NCI-H146 treated with DMSO at 0.1 percent for 48 hours (cell line): Measurements from ENCODE around the gene PHOX2A.

ENCODE experiments used
- DNase-seq: peaks from one replicate; lab custom pipeline; 2025; ENCODE audit not compliant: unreplicated experiment; lab: John Stamatoyannopoulos, UW

The PHOX2A gene

GRCh38 chr11:72250661-72251464 is 6.9 kb upstream of the PHOX2A start:
- DNase-seq = no peak

GRCh38 chr11:72249961-72250360 is 6.0 kb upstream of the PHOX2A start:
- no peak for DNase-seq

DNA sequence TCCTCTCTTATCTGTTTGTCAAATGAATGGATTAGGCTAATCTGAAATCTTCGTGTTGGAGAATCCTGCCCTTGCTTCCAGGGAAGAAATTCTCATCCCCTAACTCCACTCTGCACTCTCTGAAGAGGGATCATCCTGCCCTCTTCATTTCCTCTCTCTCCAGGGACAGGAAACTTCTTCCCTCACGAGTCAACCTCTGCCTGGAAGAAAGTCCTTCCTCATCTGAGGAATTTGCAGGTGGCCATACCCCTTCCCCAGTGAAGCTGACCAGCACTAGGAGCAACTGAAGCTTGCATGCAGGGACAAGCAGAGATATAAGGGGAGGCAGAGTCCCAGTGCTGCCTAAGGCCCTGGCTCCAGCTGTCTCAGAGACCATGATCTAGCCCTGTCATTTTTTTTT is 3.6 kb upstream of the PHOX2A start:
- no peak for DNase-seq

- DNase-seq = no peak
Observed at GRCh38 chr11:72245263-72245816, 1.4 kb upstream of the PHOX2A start.

- no peak for DNase-seq
Observed at GRCh38 chr11:72244361-72245262, 636 bp upstream of the PHOX2A start.

DNA sequence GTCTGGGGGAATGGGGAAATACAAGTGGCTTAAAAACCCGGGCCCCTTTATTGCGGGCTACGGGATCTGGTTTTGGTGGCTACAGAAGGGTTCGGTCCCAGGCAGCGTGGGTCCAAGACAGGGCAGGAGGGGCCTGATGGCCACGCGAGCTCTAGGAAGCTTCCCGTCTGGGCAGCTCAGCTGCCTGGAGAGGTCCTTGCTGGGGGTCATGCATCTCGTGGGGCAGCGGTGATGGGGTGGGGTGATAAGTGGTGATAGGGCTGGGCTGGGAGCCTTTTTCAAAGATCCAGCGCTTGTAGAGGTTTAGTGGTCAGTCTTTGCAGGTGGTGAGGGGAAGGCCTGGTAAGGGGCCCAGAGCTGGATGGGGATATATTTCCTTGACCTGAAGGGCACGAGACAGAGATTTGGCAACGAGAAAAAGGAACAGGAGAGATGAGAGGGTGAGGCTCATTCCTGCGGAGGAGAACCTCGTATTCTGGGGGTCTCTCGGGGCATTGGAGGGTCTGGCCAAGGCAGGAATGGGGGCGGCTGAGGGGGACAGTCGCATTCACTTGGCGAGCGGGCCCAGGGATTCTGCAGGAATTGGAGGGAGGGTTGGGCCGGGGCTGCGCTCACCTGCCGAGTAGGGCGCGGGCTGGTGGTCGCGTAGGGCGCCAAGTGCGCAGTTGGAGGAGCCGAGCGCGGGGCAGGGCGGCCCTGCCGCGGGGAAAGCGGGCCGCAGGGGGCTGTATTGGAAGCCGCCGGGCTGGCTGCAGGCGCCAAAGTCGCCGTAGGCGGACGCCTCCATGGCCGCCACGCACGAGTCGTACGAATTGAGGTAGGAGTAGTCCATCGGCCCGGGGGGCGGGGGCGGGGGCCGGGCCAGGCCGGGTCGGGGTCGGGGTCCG is 560 bp downstream of the PHOX2A start:
- no peak for DNase-seq

GRCh38 chr11:72242141-72242540 is 1.8 kb downstream of the PHOX2A start:
- no peak for DNase-seq

- DNase-seq = no peak
Observed at GRCh38 chr11:72241291-72241781, 2.6 kb downstream of the PHOX2A start.

GRCh38 chr11:72240461-72241290 is 3.3 kb downstream of the PHOX2A start:
- no peak for DNase-seq

GRCh38 chr11:72239849-72240460 is 4.0 kb downstream of the PHOX2A start:
- DNase-seq = no peak

- no peak for DNase-seq
Observed at GRCh38 chr11:72239313-72239848, 4.6 kb downstream of the PHOX2A start.

DNA sequence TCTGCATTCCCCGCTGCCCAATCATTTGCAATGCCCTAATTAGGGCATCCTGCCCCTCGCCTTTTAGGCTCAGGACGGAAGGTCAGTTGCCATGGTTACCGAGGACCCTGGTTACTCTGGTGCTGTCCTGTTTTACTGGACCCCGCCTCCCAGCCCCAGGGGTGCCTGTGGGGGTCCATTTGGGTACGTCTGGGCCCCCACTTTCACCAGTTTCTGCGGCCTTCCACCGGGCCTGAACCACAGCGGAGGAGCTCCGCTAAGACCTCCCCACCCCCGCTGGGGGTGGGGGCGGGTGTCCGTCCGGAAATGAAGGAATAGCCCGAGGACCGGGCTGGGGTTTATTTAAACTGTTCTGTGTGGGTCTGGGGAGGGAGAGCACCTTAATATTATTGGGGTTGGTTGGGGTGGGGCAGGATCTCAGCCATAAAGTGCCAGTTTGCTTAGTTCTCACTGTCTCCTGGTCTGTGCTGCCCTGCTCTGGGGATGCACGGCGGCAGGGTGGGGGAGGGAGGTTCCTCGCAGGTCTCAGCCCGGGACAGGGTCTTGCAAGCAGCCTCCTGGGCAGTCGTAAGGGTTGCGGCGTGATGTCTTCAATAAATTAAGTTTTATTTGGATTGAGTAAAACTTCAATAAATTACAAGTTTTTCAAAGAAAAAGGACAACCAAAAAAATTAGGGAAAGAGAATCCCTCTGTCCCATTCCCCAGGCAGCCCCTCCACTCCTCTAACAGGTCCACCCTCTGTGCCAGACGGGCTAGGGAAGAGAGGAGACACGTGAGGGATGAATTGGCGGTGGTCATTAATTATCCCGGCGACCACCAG is 5.3 kb downstream of the PHOX2A start:
- no peak for DNase-seq

DNA sequence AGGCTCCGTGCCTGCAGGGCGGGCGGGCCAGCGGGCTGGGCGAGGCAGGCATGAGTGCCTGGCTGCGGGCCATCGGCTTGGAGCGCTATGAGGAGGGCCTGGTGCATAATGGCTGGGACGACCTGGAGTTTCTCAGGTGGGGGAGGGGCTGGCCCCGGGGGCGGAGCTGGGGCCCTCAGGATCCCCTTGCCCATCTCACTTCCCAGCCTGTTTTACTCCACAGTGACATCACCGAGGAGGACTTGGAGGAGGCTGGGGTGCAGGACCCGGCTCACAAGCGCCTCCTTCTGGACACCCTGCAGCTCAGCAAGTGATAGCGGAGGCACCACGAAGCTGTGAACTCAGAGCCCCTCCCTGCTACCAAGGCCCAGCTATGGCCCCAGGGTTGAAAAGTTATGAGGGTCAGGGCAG is 5.9 kb downstream of the PHOX2A start:
- DNase-seq = no peak

DNA sequence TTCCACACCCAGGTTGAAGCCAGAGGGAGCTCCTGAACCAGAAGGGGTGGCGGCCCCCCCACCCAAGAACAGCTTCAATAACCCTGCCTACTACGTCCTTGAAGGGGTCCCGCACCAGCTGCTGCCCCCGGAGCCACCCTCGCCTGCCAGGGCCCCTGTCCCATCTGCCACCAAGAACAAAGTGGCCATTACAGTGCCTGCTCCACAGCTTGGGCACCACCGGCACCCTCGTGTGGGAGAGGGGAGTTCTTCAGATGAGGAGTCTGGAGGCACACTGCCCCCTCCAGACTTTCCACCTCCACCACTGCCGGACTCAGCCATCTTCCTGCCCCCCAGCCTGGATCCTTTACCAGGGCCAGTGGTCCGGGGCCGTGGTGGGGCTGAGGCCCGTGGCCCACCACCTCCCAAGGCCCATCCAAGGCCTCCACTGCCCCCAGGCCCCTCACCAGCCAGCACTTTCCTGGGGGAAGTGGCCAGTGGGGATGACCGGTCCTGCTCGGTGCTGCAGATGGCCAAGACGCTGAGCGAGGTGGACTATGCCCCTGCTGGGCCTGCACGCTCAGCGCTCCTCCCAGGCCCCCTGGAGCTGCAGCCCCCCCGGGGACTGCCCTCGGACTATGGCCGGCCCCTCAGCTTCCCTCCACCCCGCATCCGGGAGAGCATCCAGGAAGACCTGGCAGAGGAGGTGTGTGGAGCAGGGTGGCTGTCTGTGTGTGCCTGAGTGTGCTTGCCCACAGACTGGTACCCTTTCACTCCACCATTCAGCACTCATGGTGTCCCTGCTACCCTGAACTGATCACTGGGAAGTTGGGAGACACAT is 6.7 kb downstream of the PHOX2A start:
- DNase-seq = no peak

DNA sequence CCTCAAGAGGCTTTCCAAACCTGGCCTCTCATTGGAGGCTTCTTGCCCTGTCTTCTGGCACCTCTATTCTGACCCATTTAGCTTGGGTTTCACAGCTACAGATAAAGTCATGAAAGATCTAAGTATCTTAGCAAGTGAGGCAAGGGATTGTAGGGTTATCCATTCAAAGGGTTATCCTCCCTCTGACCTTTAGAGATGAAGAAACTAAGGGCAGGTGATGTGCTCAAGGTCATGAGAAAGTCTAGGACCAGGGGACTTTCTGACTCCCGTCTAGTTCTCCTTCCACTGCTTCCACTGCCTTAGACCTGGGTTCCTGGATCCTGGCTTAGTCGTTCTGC is 7.2 kb downstream of the PHOX2A start:
- no peak for DNase-seq

GRCh38 chr11:72236083-72236697 is 7.8 kb downstream of the PHOX2A start:
- no peak for DNase-seq
